NCI-H1092 treated with DMSO at 0.1 percent for 48 hours (cell line): ENCODE measurements around the gene OPRM1.

Experiments used
- DNase-seq: peaks from one replicate; lab custom pipeline; 2025; lab: John Stamatoyannopoulos, UW

Gene OPRM1

GRCh38 chr6:154241581-154241980 lies 202.5 kb downstream of the OPRM1 start:
- no peak for DNase-seq

GRCh38 chr6:154242617-154243357 lies 203.7 kb downstream of the OPRM1 start:
- no peak for DNase-seq

- DNase-seq, result no peak
Observed at GRCh38 chr6:154243793-154244750, 205.0 kb downstream of the OPRM1 start.

GRCh38 chr6:154245506-154245905 lies 206.5 kb downstream of the OPRM1 start:
- no peak for DNase-seq

- no peak for DNase-seq
Observed at GRCh38 chr6:154246723-154247118, 207.7 kb downstream of the OPRM1 start.

DNA sequence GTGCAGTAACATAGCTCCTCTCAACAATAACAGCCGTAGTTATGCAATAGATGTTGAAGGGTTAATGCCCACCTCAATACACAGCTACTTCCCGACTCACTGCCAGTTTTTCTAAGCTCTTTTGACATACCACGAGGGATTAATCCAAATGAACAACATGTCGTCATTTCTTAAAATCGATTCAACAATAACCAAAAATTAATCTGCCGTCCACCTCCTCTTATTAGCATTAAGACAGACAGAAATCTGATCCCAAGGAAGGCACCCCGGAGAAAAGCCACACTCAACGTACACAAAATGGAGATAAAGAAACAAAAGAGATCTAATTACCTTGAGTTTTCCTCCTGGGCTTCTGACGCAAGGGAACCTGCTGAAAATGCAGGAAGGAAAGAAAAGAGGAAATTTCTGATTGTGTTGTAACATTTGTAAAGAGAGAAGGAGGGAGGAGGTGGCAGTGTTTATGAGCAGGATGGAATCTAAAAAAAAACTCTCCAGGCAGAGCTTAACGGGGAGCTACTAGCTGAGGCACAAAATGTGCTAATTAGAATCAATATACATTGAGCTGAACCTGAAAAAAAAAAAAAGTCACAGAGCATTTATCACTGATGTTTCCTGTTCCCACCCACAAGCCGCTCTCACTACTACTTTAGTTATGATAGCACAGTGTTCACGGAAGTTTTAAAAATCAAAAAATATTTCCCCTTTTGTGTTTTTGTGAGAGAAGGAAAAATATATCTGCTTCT lies 208.2 kb downstream of the OPRM1 start:
- DNase-seq, result peak; percentile 23

DNA sequence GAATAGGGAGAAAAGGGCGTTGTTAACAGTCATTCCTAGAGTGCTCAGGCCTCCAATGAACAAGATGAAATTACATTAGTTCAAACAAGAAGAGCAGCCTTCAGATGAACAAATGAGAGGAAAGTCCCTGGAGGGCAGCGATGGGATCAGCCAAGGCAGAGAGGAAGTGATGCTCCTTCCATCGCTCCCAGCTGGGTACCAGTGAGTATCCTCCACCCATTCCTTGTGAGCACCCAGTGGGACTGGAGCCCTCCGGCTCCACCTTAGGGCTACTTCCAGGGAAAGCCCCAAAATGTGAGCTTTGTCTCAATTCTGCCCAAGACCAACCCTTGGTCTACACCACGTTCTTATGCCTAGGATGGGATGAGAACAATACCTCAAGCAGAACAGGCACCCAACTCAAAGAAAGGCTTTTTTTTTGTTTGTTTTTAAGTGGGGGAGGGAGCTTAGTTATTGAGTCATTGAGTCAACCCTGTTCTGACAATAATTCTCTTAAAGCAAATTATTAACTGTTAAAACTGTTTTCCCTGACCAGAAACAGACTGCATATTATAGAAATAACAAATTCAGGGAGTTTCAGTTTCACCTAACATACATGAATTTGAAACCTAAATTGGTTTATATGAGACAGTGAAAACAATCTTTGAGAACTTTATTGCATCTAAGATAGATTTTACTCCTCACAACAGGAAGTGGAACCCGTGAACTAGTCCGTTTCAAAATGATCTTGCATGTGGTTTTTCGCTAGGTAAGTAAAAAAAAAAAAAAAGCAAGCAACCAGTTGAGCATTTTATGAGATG lies 210.7 kb downstream of the OPRM1 start:
- DNase-seq, result no peak

DNA sequence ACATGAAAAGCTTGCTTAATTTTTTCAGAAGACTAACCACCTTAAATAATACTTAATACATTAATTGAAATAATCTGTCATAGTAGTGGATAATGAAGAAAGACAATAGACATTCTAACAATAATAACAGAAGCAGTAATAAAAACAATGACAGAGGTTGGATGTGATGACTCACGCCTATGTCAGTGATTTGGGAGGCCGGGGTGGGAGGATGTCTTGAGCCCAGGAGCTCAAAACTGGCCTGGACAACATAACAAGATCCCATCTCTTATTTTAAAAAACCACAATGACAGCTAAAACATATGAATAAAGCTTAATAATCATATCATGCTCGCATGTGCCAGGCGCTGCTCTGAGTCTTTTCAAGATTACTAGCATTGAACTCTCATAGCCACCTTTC lies 212.1 kb downstream of the OPRM1 start:
- no peak for DNase-seq

DNA sequence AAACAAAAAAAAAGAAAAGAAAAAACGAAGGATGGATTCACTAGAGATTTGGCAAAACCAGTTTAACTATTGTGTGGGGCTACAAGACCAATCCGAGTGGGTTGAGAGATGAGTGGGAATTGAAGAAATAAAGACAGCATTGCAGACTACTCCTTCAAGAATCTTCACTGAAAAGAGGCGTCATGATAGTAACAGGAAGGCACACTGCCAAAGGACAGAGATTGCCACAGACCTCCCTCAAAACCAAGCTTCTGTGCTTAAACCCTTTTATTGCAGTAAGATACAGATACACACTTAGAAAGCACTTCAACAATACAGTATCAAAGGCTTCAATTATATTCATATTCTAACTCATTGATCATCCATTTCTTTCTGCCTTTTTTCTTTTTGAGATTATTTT lies 213.6 kb downstream of the OPRM1 start:
- no peak for DNase-seq

DNA sequence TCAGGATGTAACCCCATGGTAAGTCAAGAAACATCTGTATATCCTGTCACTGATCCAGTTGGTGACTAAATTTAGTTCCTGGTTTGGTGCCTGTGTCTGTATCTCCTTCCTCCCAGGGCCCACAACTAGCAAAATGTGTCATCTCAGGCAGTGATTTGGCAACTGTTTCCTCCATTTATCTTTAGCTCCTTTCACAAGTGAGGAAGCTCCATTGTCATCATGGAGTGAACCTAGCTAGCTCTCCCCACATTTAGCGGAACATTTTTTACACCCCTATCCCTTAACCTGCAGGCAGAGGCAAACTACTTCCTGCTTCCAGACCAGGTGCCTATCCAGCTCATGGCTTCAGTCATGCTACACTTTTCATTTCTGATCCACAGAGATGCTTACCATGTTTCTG lies 218.0 kb downstream of the OPRM1 start:
- no peak for DNase-seq

GRCh38 chr6:154258064-154258757 lies 219.2 kb downstream of the OPRM1 start:
- no peak for DNase-seq

DNA sequence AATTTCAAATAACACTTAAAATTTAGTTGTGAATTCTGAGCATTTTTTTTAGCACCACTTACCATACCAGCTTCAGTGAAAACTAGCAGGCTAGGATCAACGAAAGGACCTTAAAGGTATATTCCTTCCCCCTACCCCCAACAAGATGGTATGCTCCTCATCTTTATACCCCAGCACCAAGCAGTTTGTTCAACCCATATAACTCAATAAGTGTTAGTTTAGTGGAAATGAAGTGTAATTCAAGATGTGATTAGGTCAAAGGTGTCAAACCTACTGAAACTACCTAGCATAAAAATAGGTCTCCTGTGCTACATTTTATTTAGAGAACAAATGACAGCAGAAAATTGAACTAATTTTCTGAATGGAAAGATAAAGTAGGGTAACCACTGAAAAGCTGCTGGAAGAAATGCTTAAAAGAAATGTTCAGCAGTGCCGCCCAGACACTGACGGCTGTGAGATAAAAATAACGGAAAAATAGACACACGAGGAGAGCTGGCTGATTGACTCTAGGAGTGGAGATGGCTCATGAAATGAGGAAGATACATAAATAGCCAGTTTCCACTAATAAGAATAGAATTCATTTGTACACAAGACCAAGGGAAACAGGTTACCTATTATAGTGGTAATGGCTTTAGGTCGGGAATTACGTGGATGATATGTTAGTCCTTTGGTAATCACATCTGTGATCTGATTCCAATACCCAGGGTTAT lies 222.8 kb downstream of the OPRM1 start:
- DNase-seq, result no peak

GRCh38 chr6:154266560-154267099 lies 227.6 kb downstream of the OPRM1 start:
- no peak for DNase-seq

GRCh38 chr6:154267508-154268106 lies 228.6 kb downstream of the OPRM1 start:
- DNase-seq, result no peak

DNA sequence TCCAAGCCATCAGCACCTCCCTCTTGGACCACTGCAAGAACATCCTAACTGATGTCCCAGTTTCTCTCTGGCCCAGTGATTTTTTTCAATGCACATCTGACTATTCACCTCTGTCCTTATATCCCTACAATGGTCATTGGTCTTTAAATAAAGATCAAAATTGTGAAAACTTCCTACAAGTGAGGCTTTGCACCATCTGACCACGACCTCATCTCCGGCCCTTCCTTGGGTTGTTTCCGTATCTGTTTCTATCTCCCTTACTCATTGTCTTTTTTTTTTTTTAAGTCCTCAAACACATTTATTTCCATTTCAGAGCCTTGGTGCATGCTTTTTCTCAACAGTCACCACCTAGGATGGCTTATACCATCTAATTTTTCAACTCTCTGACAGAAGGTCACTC lies 229.4 kb downstream of the OPRM1 start:
- DNase-seq, result no peak

DNA sequence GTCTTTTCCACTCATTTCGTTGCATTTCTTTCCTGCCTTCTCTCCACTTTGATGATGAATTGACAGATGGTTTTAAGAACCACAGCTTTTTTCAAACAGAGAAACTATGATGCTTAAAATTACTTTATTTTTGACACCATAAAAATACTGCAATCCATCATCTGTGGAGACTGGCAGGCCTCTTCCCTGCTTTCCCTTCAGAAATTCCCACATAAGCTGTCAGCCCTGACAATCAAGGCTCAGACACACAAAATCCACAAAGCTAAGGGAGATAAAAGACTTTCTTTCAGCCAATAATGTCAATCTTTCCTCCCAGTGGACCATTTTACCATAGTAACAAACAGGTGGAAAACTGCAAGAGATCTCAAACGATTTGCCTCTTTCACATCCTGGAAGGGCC lies 235.1 kb downstream of the OPRM1 start:
- DNase-seq, result no peak

- DNase-seq, result peak; percentile 84
Observed at GRCh38 chr6:154276810-154277628, 238.0 kb downstream of the OPRM1 start.

- no peak for DNase-seq
Observed at GRCh38 chr6:154277629-154278017, 238.6 kb downstream of the OPRM1 start.

DNA sequence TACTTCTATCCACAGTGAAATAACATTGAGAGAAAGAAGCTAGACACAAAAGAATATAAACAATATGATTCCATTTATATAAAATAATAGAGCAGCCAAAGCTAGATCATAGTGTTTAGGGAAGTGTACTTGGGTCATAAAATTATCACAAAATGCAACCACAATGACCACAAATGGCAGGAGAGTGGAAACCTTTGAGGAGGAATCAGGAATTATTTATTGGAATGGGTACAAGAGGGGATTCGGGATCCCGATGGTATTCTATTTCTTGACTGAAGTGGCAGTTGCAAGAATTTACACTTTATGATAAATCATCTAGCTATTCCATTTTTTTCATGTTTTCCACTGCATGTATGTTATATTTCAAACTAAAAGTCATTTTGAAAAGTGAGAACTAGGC lies 241.5 kb downstream of the OPRM1 start:
- DNase-seq, result no peak
